Measurements from ENCODE around the gene SFMBT1.

The SFMBT1 gene

DNA sequence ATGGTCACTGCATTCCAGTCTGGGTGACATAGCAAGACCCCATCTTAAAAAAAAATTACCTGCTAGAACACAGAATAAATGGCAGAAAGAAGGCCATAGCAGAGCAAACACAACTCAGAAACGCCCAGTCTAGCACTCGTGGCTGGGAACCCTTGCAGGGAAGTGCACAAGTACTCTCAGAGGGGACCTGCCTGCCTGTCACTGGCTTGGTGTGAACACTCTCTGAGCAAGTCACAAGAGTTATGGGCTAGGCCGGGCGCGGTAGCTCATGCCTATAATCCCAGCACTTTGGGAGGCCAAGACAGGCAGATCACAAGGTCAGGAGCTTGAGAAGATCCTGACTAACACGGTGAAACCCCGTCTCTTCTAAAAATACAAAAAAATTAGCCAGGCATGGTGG lies 17.2 kb downstream of the SFMBT1 start:
- TF ChIP-seq, protein P1, sequence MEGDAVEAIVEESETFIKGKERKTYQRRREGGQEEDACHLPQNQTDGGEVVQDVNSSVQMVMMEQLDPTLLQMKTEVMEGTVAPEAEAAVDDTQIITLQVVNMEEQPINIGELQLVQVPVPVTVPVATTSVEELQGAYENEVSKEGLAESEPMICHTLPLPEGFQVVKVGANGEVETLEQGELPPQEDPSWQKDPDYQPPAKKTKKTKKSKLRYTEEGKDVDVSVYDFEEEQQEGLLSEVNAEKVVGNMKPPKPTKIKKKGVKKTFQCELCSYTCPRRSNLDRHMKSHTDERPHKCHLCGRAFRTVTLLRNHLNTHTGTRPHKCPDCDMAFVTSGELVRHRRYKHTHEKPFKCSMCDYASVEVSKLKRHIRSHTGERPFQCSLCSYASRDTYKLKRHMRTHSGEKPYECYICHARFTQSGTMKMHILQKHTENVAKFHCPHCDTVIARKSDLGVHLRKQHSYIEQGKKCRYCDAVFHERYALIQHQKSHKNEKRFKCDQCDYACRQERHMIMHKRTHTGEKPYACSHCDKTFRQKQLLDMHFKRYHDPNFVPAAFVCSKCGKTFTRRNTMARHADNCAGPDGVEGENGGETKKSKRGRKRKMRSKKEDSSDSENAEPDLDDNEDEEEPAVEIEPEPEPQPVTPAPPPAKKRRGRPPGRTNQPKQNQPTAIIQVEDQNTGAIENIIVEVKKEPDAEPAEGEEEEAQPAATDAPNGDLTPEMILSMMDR (IDR thresholded peaks at IDR 0.05; ENCODE audit: low read length, missing control alignments), result no peak
- no peak for DNase-seq (ENCODE audit: low read depth)
- no peak overlapping the region for H3K4me3 ChIP-seq (replicated peaks; ENCODE audit: low read depth, low read length)

DNA sequence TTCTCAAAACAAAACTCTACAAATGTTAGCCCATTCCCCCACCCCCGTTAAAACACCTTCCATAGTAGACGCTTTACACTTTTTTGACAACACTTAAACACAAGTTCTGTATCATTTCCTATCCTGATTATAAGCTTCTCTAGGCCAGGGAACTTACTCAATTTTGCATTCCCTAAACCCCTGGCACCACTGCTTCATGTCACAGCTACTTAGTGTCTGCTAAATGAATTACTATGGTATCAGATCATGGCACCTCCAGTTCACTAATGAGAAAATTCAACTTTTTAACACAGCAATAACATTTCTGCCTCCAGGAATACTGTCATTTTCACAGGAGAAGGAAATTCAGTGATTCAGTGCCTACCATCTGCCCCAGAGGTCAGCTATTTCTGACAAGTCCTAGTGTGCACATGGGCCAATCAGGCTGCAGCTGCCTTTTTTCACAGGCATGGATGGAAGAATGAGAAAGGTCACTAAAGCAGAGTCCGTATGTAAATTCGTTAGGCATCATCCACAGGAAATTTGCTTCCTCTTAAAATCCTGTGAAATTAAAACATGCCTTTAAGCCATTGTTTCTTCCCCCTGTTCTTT lies 18.5 kb downstream of the SFMBT1 start:
- no peak for DNase-seq (ENCODE audit: low read depth)
- no peak overlapping the region for H3K4me3 ChIP-seq (replicated peaks; ENCODE audit: low read depth, low read length)
- TF ChIP-seq, protein P1 (IDR thresholded peaks at IDR 0.05; ENCODE audit: low read length, missing control alignments), result no peak

DNA sequence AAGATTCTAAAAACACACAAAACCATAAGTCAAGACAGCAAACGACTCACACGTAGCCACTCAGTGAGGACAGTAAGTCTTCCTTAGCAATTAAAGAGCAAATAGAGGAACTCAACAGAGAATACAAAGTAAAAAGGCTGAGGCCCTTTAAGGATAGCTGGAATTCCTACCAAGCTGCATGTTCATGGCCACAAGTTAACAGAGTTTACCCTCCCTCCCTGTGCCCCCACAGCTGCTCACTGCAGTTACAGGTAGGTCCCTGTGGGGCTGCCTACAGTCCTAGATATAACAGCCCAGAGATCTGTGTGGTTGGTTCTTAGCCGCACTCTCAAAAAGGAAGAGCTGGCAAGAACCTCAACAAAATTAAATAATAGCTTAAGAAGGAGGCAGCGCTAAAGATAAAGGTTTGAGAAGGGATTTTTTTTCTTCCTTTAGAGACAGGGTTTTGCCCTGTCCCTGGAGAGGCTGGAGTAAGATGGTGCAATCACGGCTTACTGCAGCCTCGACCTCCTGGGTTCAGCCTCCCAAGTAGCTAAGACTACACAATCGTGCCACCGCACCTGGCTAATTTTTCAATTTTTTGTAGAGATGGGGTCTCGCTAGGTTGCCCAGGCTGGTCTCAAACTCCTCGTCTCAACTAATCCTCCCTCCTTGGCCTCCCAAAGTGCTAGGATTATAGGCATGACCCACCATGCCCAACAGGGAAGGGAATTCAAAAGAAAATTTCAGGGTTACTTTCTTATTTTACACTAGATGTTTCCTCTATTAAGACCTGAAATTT lies 19.3 kb downstream of the SFMBT1 start:
- no peak overlapping the region for H3K4me3 ChIP-seq (replicated peaks; ENCODE audit: low read depth, low read length)
- no peak for DNase-seq (ENCODE audit: low read depth)
- TF ChIP-seq, protein P1 (IDR thresholded peaks at IDR 0.05; ENCODE audit: low read length, missing control alignments), result no peak

DNA sequence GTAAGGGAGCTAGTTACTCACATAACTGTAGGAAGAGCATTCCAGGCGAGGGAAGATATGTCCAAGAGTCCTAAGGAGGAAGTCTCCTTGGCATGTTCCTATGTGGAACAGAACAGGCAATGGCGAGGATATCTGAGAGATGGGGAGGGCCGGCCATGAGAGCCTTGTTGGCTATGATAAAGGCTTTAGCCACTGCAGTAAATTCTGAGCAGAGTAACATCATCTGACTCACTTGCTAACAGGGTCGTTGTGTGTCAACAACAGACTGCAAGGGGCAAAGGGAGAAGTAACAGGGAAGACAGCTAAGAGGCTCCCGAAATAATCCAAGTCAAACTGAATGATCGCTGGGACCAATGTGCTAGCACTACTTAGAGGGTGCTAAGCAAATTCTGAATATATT lies 21.6 kb downstream of the SFMBT1 start:
- no peak overlapping the region for H3K4me3 ChIP-seq (replicated peaks; ENCODE audit: low read depth, low read length)
- TF ChIP-seq, protein P1 (IDR thresholded peaks at IDR 0.05; ENCODE audit: low read length, missing control alignments), result no peak
- DNase-seq (ENCODE audit: low read depth), result no peak

DNA sequence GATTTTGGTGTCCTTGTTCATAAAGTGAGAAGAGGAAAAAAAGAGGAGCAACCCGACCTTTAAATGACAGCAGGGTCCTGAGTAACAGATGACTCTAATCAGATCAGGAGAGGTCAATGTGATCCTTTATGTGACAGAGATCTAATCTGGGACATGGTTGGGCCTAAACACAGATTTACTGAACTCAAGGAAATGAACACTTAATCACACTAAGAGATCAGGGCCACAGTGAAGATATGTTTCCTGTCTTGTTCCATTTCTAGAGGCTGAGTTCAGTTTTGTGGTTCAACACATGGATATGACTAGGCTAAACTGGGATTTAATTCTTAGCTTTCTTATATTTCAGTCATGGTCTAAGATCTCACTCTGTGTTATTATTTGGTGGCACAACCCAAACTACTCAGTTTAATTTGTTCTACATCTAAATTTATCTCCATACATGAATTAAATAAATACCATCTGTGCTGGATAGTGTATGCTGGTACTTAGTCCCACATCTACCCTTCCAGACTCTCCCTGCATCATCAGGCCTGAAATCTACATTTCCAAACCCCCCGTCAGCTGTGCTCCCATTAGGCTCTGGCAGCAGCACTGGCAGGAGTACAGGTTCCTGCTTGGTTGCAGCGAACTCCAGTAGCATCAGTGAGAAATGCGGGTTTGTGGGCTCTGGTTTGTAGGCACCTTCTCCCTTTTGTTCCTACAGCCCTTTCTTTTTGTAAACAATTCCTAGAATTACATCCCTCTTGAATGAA lies 22.6 kb downstream of the SFMBT1 start:
- TF ChIP-seq, protein P1 (IDR thresholded peaks at IDR 0.05; ENCODE audit: low read length, missing control alignments), result no peak
- no peak for DNase-seq (ENCODE audit: low read depth)
- H3K4me3 ChIP-seq (replicated peaks; ENCODE audit: low read depth, low read length), result no peak overlapping the region

DNA sequence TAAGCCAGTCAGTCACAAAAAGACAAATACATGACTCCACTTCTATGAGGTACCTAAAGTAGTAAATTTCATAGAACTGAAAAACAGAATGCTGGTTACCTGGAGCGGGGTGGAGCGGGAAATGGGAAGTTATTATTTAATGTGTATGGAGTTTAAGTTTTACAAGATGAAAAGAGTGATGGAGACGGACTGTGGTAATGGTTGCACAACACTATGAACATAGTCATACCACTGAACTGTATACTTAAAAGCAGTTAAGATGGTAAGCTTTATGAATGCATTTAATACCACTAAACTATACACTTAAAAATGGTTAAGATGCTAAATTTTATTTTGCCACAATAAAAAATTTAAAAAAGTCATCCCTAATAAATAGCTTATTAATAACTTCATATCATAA lies 23.2 kb downstream of the SFMBT1 start:
- no peak for DNase-seq (ENCODE audit: low read depth)
- TF ChIP-seq, protein P1 (IDR thresholded peaks at IDR 0.05; ENCODE audit: low read length, missing control alignments), result no peak
- H3K4me3 ChIP-seq (replicated peaks; ENCODE audit: low read depth, low read length), result no peak overlapping the region

Measured in fibroblast of pulmonary artery (primary cell).